ENCODE measurements around the gene ARMC9.

ARMC9 gene

DNA sequence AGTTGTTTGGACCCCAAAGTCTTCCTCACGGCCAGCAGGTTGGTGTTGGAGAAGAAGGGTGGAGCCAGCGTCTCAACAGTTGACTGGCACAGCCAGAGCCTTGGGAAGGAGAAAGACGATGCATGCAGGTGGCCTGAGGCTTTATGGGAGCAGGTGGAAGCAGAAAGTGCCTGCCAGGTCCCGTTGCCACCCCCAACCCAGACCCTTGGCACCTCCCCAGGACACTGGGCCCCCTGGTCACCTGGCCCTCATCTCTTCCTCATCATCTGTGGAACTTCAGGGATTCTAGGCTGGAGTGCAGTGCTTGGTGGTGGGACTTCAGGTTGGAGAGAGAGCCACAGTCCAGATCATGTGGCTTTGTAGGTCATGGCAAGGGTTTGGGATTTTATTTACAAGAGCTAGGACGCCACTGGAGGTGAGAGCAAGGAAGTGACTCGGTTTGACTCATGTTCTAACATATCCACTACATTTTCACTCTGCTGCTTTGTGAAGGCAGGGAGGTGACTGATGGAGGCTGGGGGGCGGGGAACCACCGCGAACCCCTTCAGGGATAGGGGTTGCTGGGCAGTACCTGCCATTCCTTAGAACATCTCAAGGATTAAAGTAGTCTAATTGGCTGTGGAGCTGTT lies 134.6 kb downstream of the ARMC9 start:
- no peaks in the 10 kb centered on the region for H3K27me3 ChIP-seq (replicated peaks; ENCODE audit: control insufficient read depth, insufficient read depth, low read length)

DNA sequence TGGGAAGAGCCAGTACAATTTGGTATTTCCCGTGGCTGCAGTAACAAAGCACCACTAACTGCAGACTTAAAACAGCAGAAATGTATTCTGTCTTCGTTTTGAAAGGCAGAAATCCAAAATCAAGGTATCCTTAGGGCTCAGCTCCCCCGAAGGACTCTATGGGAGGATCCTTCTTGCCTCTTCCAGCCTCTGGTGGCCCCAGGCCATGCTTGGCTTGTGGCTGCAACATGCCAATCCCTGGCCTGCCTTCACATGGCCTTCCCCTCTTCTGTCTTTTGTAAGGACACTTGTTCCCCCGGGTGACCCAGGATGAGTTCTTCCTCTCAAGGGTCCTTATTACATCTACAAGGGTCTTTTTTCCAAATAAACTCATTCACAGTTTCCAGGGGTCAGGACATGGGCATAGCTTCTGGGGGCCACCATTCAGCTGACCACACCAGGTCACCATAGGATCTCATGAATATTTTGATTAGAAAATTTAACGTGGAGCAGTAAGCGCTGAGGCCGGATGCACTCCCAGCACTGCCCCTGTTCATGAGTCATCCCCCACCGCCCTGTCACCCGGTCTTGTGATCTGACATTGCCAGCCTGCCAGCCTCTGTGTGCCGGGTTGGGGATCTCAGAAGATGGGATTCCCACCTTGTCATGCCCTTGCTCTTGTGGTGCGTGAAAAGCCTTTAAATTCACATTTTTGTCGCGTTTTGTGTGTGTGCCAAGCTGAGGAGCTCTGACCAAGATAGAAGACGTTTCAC lies 135.9 kb downstream of the ARMC9 start:
- no peak for DNase-seq (ENCODE audit: extremely low read depth, insufficient read length)
- Histone ChIP-seq H3K4me3 (replicated peaks; ENCODE audit: low read depth, low read length) (no peak overlapping the region), H3K36me3 (ENCODE audit: control insufficient read depth, insufficient read depth, low read length) (no peaks in the 10 kb centered on the region), H3K27me3 (replicated peaks; ENCODE audit: control insufficient read depth, insufficient read depth, low read length) (no peaks in the 10 kb centered on the region)
- TF ChIP-seq, protein P1, sequence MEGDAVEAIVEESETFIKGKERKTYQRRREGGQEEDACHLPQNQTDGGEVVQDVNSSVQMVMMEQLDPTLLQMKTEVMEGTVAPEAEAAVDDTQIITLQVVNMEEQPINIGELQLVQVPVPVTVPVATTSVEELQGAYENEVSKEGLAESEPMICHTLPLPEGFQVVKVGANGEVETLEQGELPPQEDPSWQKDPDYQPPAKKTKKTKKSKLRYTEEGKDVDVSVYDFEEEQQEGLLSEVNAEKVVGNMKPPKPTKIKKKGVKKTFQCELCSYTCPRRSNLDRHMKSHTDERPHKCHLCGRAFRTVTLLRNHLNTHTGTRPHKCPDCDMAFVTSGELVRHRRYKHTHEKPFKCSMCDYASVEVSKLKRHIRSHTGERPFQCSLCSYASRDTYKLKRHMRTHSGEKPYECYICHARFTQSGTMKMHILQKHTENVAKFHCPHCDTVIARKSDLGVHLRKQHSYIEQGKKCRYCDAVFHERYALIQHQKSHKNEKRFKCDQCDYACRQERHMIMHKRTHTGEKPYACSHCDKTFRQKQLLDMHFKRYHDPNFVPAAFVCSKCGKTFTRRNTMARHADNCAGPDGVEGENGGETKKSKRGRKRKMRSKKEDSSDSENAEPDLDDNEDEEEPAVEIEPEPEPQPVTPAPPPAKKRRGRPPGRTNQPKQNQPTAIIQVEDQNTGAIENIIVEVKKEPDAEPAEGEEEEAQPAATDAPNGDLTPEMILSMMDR (IDR thresholded peaks at IDR 0.05; ENCODE audit: insufficient read depth, low read length, poor library complexity, severe bottlenecking): no peak

More for the DNA sequence above, 134.6 kb downstream of the ARMC9 start:
- Histone ChIP-seq H3K4me3 (replicated peaks; ENCODE audit: low read depth, low read length) (no peak overlapping the region), H3K36me3 (ENCODE audit: control insufficient read depth, insufficient read depth, low read length) (no peaks in the 10 kb centered on the region)
- TF ChIP-seq, protein P1 (IDR thresholded peaks at IDR 0.05; ENCODE audit: insufficient read depth, low read length, poor library complexity, severe bottlenecking): no peak
- DNase-seq (ENCODE audit: extremely low read depth, insufficient read length): no peak

DNA sequence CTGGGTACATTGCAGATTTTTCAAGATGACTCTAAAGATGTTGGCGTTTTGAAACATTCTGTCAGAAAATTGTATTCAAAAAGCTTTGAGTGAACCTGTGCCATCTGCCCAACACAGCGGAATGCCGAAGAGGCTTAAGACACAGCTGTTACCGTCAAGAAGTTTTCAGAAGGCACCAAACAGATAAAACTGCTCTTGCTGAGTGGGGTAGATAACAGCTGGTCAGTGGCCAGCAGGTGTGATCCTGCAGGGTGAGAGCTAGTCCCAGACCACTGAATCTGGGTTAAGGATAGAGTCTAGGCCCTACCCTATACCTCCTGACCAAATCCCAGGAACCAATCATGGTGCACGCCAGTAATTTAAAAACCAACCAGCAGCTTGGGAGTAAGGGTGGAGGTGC lies 136.6 kb downstream of the ARMC9 start:
- DNase-seq (ENCODE audit: extremely low read depth, insufficient read length): no peak
- Histone ChIP-seq H3K4me3 (replicated peaks; ENCODE audit: low read depth, low read length) (no peak overlapping the region), H3K27me3 (replicated peaks; ENCODE audit: control insufficient read depth, insufficient read depth, low read length) (no peaks in the 10 kb centered on the region), H3K36me3 (ENCODE audit: control insufficient read depth, insufficient read depth, low read length) (no peaks in the 10 kb centered on the region)
- TF ChIP-seq, protein P1 (IDR thresholded peaks at IDR 0.05; ENCODE audit: insufficient read depth, low read length, poor library complexity, severe bottlenecking): no peak

DNA sequence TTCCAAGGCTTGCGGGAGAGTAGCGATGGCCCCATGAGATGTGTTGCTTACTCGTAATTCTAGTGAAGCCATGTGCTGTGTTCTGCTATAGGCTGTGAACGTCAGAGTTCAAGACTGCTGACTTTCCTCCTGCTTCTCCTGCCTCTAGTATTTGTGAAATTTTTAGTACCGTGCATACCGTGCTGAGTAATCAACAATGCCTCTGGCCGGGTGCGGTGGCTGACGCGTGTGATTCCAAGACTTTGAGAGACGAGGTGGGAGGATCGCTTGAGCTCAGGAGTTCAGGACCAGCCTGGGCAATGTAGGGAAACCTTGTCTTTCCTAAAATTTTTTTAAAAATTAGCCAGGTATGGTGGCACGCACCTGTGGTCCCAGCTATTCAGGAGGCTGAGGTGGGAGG lies 137.2 kb downstream of the ARMC9 start:
- no peak for DNase-seq (ENCODE audit: extremely low read depth, insufficient read length)
- Histone ChIP-seq H3K4me3 (replicated peaks; ENCODE audit: low read depth, low read length) (no peak overlapping the region), H3K27me3 (replicated peaks; ENCODE audit: control insufficient read depth, insufficient read depth, low read length) (no peaks in the 10 kb centered on the region), H3K36me3 (ENCODE audit: control insufficient read depth, insufficient read depth, low read length) (no peaks in the 10 kb centered on the region)
- TF ChIP-seq, protein P1 (IDR thresholded peaks at IDR 0.05; ENCODE audit: insufficient read depth, low read length, poor library complexity, severe bottlenecking): no peak

DNA sequence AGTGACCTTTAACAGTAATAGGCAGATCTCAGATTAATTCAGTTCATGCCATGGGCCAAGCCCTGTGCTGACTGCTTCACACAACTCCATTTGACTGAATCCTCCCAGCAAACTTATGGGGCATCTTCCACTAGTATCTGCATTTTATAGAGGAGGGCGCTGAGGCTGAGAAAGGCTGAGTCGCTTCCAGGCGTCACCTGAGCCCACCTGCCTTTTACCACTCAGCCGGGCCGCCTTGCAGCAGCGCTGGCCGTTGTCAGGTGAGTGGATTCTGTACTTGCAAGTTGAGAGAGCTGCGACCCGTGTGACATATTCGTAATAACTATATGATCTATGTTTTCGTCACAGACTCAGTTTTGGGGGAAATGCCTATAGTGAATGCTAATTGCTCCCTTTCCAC lies 137.8 kb downstream of the ARMC9 start:
- no peaks in the 10 kb centered on the region for H3K27me3 ChIP-seq (replicated peaks; ENCODE audit: control insufficient read depth, insufficient read depth, low read length)
- TF ChIP-seq, protein P1 (IDR thresholded peaks at IDR 0.05; ENCODE audit: insufficient read depth, low read length, poor library complexity, severe bottlenecking): no peak
- no peak overlapping the region for H3K4me3 ChIP-seq (replicated peaks; ENCODE audit: low read depth, low read length)
- DNase-seq (ENCODE audit: extremely low read depth, insufficient read length): no peak
- no peaks in the 10 kb centered on the region for H3K36me3 ChIP-seq (ENCODE audit: control insufficient read depth, insufficient read depth, low read length)

Data from GM06990 (cell line).